ENCODE measurements around the gene BATF3. TPM values are rescaled to one million over a fixed set of nuclear protein-coding genes. Genes with fewer than 3 reads are reported as not detected.

Gene BATF3
- total RNA-seq, 1 donor from 2014 or later = 89.8 TPM

GRCh38 chr1:212700892-212701819 lies 1.5 kb upstream of the BATF3 start:
- Mint-ChIP-seq H3K4me1 (ENCODE audit: low read depth) (peaks cover 52% of the 10 kb centered on the region), H3K36me3 (ENCODE audit: low read depth) (peaks cover 14% of the 10 kb centered on the region), H3K9me3 (no peaks in the 10 kb centered on the region), H3K27ac (peak overlapping the region; percentile 73), H3K27me3 (ENCODE audit: insufficient read depth) (peaks cover 8% of the 10 kb centered on the region), H3K4me3 (peak overlapping the region; percentile 80)
- DNase-seq (ENCODE audit: low spot score) = no peak
- intact Hi-C loops (cut with micrococcal nuclease) = loop anchor here (1.0 to 5.0 kb wide), 5 partner anchors 20 to 157 kb away; partner anchors contain the start of genes ATF3 and FLVCR1

- H3K4me3 Mint-ChIP-seq = peak overlapping the region; percentile 80
- H3K4me1 Mint-ChIP-seq (ENCODE audit: low read depth) = peaks cover 57% of the 10 kb centered on the region
- peak overlapping the region; percentile 73 for H3K27ac Mint-ChIP-seq
- peaks cover 12% of the 10 kb centered on the region for H3K27me3 Mint-ChIP-seq (ENCODE audit: insufficient read depth)
- DNase-seq (ENCODE audit: low spot score) = peak; percentile 37
- no peaks in the 10 kb centered on the region for H3K9me3 Mint-ChIP-seq
- H3K36me3 Mint-ChIP-seq (ENCODE audit: low read depth) = peaks cover 20% of the 10 kb centered on the region
- intact Hi-C loops (cut with micrococcal nuclease) = loop anchor here (1.0 to 5.0 kb wide), 4 partner anchors 33 to 158 kb away; partner anchors contain the start of genes ATF3 and FLVCR1
Observed at GRCh38 chr1:212700223-212700891, 717 bp upstream of the BATF3 start.

- H3K4me3 Mint-ChIP-seq = peak overlapping the region; percentile 92
- peaks cover 57% of the 10 kb centered on the region for H3K4me1 Mint-ChIP-seq (ENCODE audit: low read depth)
- H3K27ac Mint-ChIP-seq = peak overlapping the region; percentile 66
- peaks cover 21% of the 10 kb centered on the region for H3K36me3 Mint-ChIP-seq (ENCODE audit: low read depth)
- H3K27me3 Mint-ChIP-seq (ENCODE audit: insufficient read depth) = peaks cover 12% of the 10 kb centered on the region
- peak; percentile 43 for DNase-seq (ENCODE audit: low spot score)
- intact Hi-C loops (cut with micrococcal nuclease) = loop anchor here (1.0 to 2.0 kb wide), 6 partner anchors 21 to 316 kb away; partner anchors contain the start of gene ANGEL2
- no peaks in the 10 kb centered on the region for H3K9me3 Mint-ChIP-seq
Observed at GRCh38 chr1:212699104-212699624, 476 bp downstream of the BATF3 start.

- H3K36me3 Mint-ChIP-seq (ENCODE audit: low read depth) = peaks cover 24% of the 10 kb centered on the region
- no peaks in the 10 kb centered on the region for H3K9me3 Mint-ChIP-seq
- H3K4me3 Mint-ChIP-seq = peak overlapping the region; percentile 92
- H3K27me3 Mint-ChIP-seq (ENCODE audit: insufficient read depth) = peaks cover 12% of the 10 kb centered on the region
- peak overlapping the region; percentile 69 for H3K27ac Mint-ChIP-seq
- no peak for DNase-seq (ENCODE audit: low spot score)
- intact Hi-C loops (cut with micrococcal nuclease) = loop anchor here (1.0 to 2.0 kb wide), 6 partner anchors 20 to 317 kb away; partner anchors contain the start of gene ANGEL2
- peaks cover 57% of the 10 kb centered on the region for H3K4me1 Mint-ChIP-seq (ENCODE audit: low read depth)
Observed at GRCh38 chr1:212698467-212699103, 1.1 kb downstream of the BATF3 start.

GRCh38 chr1:212696721-212697331 lies 2.8 kb downstream of the BATF3 start:
- Mint-ChIP-seq H3K4me1 (ENCODE audit: low read depth) (peaks cover 41% of the 10 kb centered on the region), H3K36me3 (ENCODE audit: low read depth) (peaks cover 26% of the 10 kb centered on the region)
- intact Hi-C loops (cut with micrococcal nuclease) = no loop called here

GRCh38 chr1:212692774-212693644 lies 6.6 kb downstream of the BATF3 start:
- Mint-ChIP-seq H3K27me3 (ENCODE audit: insufficient read depth) (peaks cover 5% of the 10 kb centered on the region), H3K9me3 (no peaks in the 10 kb centered on the region), H3K4me1 (ENCODE audit: low read depth) (peaks cover 17% of the 10 kb centered on the region), H3K36me3 (ENCODE audit: low read depth) (peaks cover 25% of the 10 kb centered on the region), H3K4me3 (no peak overlapping the region), H3K27ac (no peak overlapping the region)
- intact Hi-C loops (cut with micrococcal nuclease) = no loop called here
- no peak for DNase-seq (ENCODE audit: low spot score)

More at GRCh38 chr1:212696721-212697331, 2.8 kb downstream of the BATF3 start:
- Mint-ChIP-seq H3K27ac (no peak overlapping the region), H3K27me3 (ENCODE audit: insufficient read depth) (peaks cover 11% of the 10 kb centered on the region), H3K4me3 (peak overlapping the region; percentile 92), H3K9me3 (no peaks in the 10 kb centered on the region)
- DNase-seq (ENCODE audit: low spot score) = no peak

DNA sequence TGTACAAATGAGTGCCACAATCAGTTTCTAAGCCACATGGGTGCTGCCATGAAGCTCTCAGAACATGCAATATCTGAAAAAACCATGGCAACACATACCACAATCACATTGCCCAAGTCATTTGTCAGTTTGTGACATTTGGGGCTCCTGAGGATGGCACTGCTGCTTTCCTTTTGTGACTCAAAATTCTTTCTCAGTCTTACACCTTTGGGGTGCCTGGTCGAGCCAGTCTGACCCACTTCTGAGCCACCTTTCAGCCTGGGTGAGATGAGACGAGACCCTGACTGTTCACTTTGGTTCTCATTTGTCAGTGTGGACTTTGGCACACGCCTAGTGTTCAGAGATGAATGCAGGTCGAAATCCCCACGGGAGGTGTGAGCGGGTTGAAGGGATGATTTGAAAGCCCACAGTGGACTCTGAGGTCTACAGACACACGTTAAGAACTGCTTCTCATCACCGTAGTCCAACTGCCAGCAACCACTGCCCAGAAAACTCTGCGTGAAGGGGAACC lies 8.0 kb downstream of the BATF3 start:
- H3K9me3 Mint-ChIP-seq = no peaks in the 10 kb centered on the region
- peaks cover 20% of the 10 kb centered on the region for H3K36me3 Mint-ChIP-seq (ENCODE audit: low read depth)
- peak; percentile 11 for DNase-seq (ENCODE audit: low spot score)
- no peak overlapping the region for H3K4me3 Mint-ChIP-seq
- peaks cover 3% of the 10 kb centered on the region for H3K27me3 Mint-ChIP-seq (ENCODE audit: insufficient read depth)
- peaks cover 12% of the 10 kb centered on the region for H3K4me1 Mint-ChIP-seq (ENCODE audit: low read depth)
- H3K27ac Mint-ChIP-seq = no peak overlapping the region
- intact Hi-C loops (cut with micrococcal nuclease) = no loop called here

DNA sequence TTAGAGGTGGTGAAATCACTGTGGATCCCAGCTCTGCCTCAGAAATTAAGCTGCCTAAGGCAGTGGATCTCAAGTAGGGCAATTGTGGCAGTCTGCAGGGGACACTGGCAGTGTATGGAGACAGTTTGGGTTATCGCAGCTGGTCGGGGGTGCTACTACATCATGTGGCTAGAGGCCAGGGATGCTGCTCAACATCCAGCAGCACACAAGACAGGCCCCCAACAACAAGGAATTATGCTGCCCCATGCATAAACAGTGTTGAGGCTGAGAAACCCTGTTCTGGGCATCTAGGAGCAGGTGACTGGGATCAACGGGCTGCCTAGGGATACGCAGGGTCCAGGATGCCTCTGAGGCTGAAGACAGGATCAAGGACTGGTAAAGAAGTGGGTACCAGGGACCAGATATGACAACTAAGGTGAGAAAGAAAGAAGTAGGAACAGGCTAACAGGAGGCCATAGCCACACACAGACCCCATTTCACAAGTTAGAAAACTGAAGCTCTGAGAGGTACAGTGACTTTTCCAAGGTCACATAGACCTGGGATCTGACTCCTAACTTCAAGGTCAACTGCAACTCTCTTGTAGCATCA lies 8.7 kb downstream of the BATF3 start:
- no peak overlapping the region for H3K4me3 Mint-ChIP-seq
- DNase-seq (ENCODE audit: low spot score) = no peak
- no peaks in the 10 kb centered on the region for H3K9me3 Mint-ChIP-seq
- peaks cover 16% of the 10 kb centered on the region for H3K36me3 Mint-ChIP-seq (ENCODE audit: low read depth)
- intact Hi-C loops (cut with micrococcal nuclease) = no loop called here
- H3K27me3 Mint-ChIP-seq (ENCODE audit: insufficient read depth) = peaks cover 2% of the 10 kb centered on the region
- H3K4me1 Mint-ChIP-seq (ENCODE audit: low read depth) = peaks cover 15% of the 10 kb centered on the region
- no peak overlapping the region for H3K27ac Mint-ChIP-seq

GRCh38 chr1:212689758-212690529 lies 9.7 kb downstream of the BATF3 start:
- Mint-ChIP-seq H3K9me3 (no peaks in the 10 kb centered on the region), H3K36me3 (ENCODE audit: low read depth) (peaks cover 18% of the 10 kb centered on the region), H3K27ac (no peak overlapping the region), H3K4me3 (no peak overlapping the region), H3K27me3 (ENCODE audit: insufficient read depth) (no peaks in the 10 kb centered on the region), H3K4me1 (ENCODE audit: low read depth) (peaks cover 13% of the 10 kb centered on the region)
- intact Hi-C loops (cut with micrococcal nuclease) = no loop called here
- no peak for DNase-seq (ENCODE audit: low spot score)

DNA sequence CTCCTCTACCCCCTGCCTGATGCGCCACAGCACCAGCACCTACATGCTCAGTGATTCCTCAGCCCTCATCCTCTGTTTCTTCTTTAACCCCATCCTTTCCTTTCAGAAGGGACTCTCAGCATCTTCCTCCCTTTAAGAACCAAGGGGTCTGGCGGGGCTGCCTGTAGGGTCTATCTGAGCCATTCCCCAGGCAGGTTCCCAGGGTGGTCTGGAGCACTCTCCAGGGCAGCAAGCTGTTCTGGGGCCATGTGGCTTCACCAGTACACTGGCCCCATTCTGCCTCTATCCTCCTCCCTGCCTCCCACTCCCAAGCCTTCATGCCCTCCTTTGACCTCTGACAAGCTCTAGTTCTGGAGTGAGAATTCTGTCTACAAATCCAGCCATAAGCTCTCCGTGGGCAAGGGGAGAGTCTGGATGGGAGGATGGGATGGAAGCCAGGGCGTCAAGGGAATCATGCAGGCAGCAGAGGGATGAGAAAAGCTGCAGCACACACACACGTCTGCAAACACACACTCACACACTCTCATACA lies 10.4 kb downstream of the BATF3 start:
- intact Hi-C loops (cut with micrococcal nuclease) = no loop called here
- Mint-ChIP-seq H3K4me3 (no peak overlapping the region), H3K27me3 (ENCODE audit: insufficient read depth) (no peaks in the 10 kb centered on the region), H3K36me3 (ENCODE audit: low read depth) (peaks cover 19% of the 10 kb centered on the region), H3K9me3 (no peaks in the 10 kb centered on the region), H3K27ac (no peak overlapping the region), H3K4me1 (ENCODE audit: low read depth) (peaks cover 13% of the 10 kb centered on the region)
- DNase-seq (ENCODE audit: low spot score) = no peak

All from activated T-helper 1 cell treated with anti-CD3 and anti-CD28 coated beads, Interleukin-12 subunit alpha, Interleukin-12 subunit beta, Interleukin-2, Interleukin-4 antibody, amounts not matched to agents 30 ng/mL and 10 ng/mL and 1 ng/mL, durations not matched to agents 14 hours and 24 hours and 36 hours (primary cell).